Activated CD8-positive, alpha-beta memory T cell treated with anti-CD3 and anti-CD28 coated beads, Interleukin-2, amount 10 ng/mL, durations not matched to agents 7 days and 5 days (primary cell): Measurements from ENCODE around the gene MMP28. TPM values are rescaled to one million over a fixed set of nuclear protein-coding genes. Genes with fewer than 3 reads are reported as not detected.

Experiments
- ATAC-seq: fragments of 150-1000 bp; cut with Tn5 transposase; one replicate; pipeline ENCODE4 v1.10.0; 2021; ENCODE audit warnings: moderate library complexity
- CTCF ChIA-PET: fragments of 350-600 bp; sonication (Branson Sonifier 250); formaldehyde crosslinking; loops from one replicate; lab custom pipeline; 2021; ENCODE audit warnings: antibody characterized with exemption; lab: Charles Lee
- DNase-seq: peaks from one replicate; pipeline ENCODE4 v3.0.0-alpha.2; 2020
- H3K27ac Mint-ChIP-seq: one replicate; pipeline ENCODE4 v1.8.0; 2021; ENCODE audit warnings: mild to moderate bottlenecking, mixed read lengths
- H3K27me3 Mint-ChIP-seq: one replicate; pipeline ENCODE4 v1.8.0; 2021; ENCODE audit warnings: mixed read lengths
- H3K36me3 Mint-ChIP-seq: one replicate; pipeline ENCODE4 v1.8.0; 2021; ENCODE audit warnings: mild to moderate bottlenecking, mixed read lengths
- H3K4me1 Mint-ChIP-seq: one replicate; pipeline ENCODE4 v1.8.0; 2021; ENCODE audit warnings: mixed read lengths
- H3K4me3 Mint-ChIP-seq: one replicate; pipeline ENCODE4 v1.8.0; 2021; ENCODE audit warnings: mild to moderate bottlenecking, moderate library complexity, mixed read lengths
- H3K9me3 Mint-ChIP-seq: one replicate; pipeline ENCODE4 v1.8.0; 2022; ENCODE audit warnings: low read depth, mixed read lengths
- total RNA-seq, 2 experiments: library from RNA; stranded (reverse); gene quantifications; one replicate each; pipeline ENCODE4 v1.2.3, GENCODE V29; 2021

The MMP28 gene, protein sequence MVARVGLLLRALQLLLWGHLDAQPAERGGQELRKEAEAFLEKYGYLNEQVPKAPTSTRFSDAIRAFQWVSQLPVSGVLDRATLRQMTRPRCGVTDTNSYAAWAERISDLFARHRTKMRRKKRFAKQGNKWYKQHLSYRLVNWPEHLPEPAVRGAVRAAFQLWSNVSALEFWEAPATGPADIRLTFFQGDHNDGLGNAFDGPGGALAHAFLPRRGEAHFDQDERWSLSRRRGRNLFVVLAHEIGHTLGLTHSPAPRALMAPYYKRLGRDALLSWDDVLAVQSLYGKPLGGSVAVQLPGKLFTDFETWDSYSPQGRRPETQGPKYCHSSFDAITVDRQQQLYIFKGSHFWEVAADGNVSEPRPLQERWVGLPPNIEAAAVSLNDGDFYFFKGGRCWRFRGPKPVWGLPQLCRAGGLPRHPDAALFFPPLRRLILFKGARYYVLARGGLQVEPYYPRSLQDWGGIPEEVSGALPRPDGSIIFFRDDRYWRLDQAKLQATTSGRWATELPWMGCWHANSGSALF
- not detected for total RNA-seq

DNA sequence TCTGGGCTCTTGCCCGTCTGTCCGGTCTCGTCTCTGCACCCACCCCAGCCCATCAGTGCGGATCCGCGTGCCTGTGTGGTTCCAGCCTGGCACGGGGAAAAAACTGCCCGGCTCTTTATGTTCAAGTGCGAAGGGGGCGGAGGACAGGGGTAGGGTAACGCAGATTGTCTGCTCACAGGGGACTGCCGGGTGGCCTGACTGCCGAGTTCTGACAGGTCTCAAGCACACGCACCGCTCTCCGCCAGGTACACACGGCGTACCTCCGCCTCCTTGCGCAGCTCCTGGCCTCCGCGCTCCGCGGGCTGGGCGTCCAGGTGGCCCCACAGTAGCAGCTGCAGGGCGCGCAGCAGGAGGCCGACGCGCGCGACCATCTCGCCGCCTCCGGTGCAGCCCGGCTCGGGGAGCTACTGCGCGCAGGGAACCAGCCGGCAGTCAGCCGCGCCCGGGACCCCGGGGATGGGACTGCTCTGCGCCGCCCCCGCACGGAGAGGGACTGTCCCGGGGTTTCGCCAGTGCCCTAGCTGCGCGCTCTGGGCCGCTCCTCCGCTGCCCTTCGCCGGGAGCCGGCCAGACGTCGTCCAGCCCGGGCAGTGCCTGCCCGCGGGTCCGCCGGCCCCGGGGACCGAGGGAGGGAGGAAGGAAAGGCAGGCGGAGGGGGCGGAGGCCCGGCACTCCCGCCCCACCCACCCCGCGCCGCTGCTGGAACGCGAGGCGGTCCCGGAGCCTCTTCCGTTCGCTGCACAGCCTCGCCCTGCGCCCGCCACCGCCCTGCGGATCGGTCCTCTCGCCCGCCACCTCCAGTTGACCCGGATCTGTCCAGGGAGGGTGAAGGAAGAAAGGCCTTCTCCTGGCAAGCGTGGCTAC, at the start of gene MMP28:
MMP28 (minus strand) TSS at position 635 of the 864 bp plus-strand sequence; CDS start at position 371, 264 bp downstream.
- Mint-ChIP-seq H3K27ac (no peak within 1 kb of the TSS), H3K4me1 (peaks cover 15% of the 10 kb centered on the region), H3K4me3 (peak within 1 kb of the TSS; percentile 62), H3K9me3 (no peaks in the 10 kb centered on the region), H3K27me3 (peaks cover 73% of the 10 kb centered on the region), H3K36me3 (no peaks in the 10 kb centered on the region)
- peak; percentile 88 for ATAC-seq
- DNase-seq = peak; percentile 52
- CTCF ChIA-PET = interaction anchor here (1.6 to 11.7 kb wide), 8 partner anchors 9 to 182 kb away, joined by 4 to 106 read pairs (median 11); partner anchors contain the start of genes C17orf50 and TAF15

DNA sequence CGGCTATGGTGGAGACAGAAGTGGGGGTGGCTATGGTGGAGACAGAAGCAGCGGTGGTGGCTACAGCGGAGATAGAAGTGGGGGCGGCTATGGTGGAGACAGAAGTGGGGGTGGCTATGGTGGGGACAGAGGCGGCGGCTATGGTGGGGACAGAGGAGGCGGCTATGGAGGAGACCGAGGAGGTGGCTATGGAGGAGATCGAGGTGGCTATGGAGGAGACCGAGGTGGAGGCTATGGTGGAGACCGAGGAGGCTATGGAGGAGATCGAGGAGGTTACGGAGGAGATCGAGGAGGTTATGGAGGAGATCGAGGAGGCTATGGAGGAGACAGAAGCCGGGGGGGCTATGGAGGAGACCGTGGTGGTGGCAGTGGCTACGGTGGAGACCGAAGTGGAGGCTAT, 49.1 kb upstream of the MMP28 start:
- peaks cover 18% of the 10 kb centered on the region for H3K4me1 Mint-ChIP-seq
- no peak for DNase-seq
- H3K36me3 Mint-ChIP-seq = peaks cover 58% of the 10 kb centered on the region
- no peaks in the 10 kb centered on the region for H3K27me3 Mint-ChIP-seq
- CTCF ChIA-PET = no interaction called here
- no peak overlapping the region for H3K27ac Mint-ChIP-seq
- no peaks in the 10 kb centered on the region for H3K9me3 Mint-ChIP-seq
- ATAC-seq = no peak
- no peak overlapping the region for H3K4me3 Mint-ChIP-seq

DNA sequence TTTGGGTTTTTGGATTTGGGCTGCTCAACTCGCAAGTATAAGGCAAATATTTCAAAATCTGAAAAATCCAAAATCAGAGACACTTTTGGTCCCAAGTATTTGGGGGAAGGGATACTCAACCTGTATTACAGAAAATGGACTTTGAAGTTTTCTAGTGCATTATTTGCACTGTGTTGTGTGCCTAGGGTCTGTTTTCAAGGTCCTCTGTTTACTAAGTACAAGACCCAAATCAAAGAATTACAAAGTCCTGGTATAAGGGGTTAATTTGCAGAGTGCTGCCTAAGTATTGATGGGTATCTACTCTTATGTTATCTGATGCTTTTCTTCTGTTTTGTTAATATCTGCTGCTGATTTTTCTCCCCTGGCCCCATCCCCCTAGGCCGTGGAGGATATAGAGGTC, 48.3 kb upstream of the MMP28 start:
- H3K9me3 Mint-ChIP-seq = no peaks in the 10 kb centered on the region
- H3K4me1 Mint-ChIP-seq = peaks cover 14% of the 10 kb centered on the region
- H3K27me3 Mint-ChIP-seq = no peaks in the 10 kb centered on the region
- no peak overlapping the region for H3K27ac Mint-ChIP-seq
- H3K4me3 Mint-ChIP-seq = no peak overlapping the region
- CTCF ChIA-PET = no interaction called here
- DNase-seq = no peak
- ATAC-seq = no peak
- peaks cover 59% of the 10 kb centered on the region for H3K36me3 Mint-ChIP-seq

DNA sequence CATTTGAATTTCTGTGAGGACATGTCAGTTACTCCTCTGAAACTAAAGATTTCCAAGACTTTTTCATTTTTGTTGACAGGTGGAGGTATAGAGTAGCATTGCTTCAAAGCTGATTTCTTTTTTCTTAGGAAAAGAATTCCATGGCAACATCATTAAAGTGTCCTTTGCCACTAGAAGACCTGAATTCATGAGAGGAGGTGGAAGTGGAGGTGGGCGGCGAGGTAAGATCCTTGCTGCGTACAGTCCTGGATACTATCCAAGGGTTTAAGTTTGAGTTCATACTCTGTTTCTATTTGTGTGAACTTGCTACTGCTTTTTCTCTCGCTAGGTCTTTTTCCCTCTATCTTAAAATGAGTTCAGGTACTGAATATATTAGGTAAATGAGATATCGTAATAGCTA, 46.8 kb upstream of the MMP28 start:
- no peak overlapping the region for H3K27ac Mint-ChIP-seq
- peaks cover 60% of the 10 kb centered on the region for H3K36me3 Mint-ChIP-seq
- no peak overlapping the region for H3K4me3 Mint-ChIP-seq
- CTCF ChIA-PET = interaction anchor here (1.9 kb wide), 1 partner anchor 78 kb away, joined by 4 read pairs; no protein-coding TSS in a partner anchor
- no peak for DNase-seq
- H3K4me1 Mint-ChIP-seq = peaks cover 15% of the 10 kb centered on the region
- no peaks in the 10 kb centered on the region for H3K9me3 Mint-ChIP-seq
- no peaks in the 10 kb centered on the region for H3K27me3 Mint-ChIP-seq
- ATAC-seq = no peak

DNA sequence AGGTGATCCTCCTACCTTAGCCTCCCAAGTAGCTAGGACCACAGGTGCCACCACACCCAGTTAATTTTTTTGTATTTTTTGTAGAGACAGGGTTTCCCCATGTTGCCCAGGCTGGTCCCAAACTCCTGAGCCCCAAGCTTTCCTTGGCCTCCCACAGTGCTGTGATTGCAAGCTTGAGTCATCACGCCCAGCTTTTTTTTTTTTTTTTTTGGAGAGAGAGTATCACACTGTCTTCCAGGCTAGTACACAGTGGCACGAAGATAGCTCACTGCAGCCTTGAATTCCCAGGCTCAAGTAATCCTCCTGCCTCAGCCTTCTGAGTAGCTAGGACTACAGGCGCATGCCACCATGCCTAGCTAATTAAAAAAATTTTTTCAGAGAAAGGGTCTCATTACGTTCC, 46.1 kb upstream of the MMP28 start:
- DNase-seq (no peak), ATAC-seq (no peak)
- Mint-ChIP-seq H3K27me3 (no peaks in the 10 kb centered on the region), H3K9me3 (no peaks in the 10 kb centered on the region), H3K27ac (no peak overlapping the region), H3K4me3 (no peak overlapping the region), H3K36me3 (peaks cover 62% of the 10 kb centered on the region), H3K4me1 (peaks cover 16% of the 10 kb centered on the region)
- CTCF ChIA-PET = interaction anchor here (0.6 to 1.9 kb wide), 2 partner anchors 77 to 78 kb away, joined by 3 to 4 read pairs; no protein-coding TSS in a partner anchor

DNA sequence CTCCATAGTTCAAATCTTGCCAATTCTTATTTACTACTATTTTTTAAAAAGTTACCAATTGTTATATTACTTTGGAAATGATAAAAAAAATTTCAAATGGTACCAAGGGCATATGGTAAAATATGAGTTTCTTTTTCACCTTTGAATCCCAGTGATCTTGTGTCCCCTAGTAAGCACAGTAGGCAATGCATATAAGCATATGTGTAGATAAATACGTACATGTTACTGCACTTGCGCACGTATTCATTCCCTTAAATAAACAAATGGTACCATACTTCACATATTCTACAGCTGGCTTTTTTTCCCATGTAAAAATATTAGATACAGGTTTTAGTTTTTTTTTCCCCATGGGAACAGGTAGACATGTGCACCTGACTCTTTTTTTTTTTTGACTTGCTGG, 45.7 kb upstream of the MMP28 start:
- ATAC-seq = no peak
- CTCF ChIA-PET = interaction anchor here (0.6 to 1.9 kb wide), 2 partner anchors 77 to 78 kb away, joined by 3 to 4 read pairs; no protein-coding TSS in a partner anchor
- H3K27me3 Mint-ChIP-seq = no peaks in the 10 kb centered on the region
- peaks cover 17% of the 10 kb centered on the region for H3K4me1 Mint-ChIP-seq
- no peak overlapping the region for H3K27ac Mint-ChIP-seq
- no peak overlapping the region for H3K4me3 Mint-ChIP-seq
- DNase-seq = no peak
- H3K9me3 Mint-ChIP-seq = no peaks in the 10 kb centered on the region
- H3K36me3 Mint-ChIP-seq = peaks cover 64% of the 10 kb centered on the region

DNA sequence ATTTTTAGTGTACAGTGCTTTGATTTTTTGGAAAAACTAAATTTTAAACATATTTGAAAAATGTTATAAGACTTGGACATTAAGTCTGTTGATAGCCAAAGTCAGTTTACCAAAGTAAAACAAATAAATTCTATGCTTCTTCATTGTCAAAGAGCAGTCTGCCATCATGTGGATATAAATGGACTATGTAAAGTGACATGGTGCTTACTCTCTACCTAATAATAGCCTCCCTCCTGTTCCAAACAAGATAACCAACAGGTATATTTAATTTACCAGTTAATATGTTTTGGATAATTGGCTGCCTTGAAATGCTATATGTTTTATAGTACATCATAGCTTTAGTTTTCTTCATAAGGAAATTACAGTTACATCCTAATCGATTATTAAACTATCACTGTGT, 29.8 kb upstream of the MMP28 start:
- ATAC-seq = no peak
- CTCF ChIA-PET = interaction anchor here (2.2 kb wide), 1 partner anchor 16 kb away, joined by 4 read pairs; the partner anchor contains the start of gene TAF15

DNA sequence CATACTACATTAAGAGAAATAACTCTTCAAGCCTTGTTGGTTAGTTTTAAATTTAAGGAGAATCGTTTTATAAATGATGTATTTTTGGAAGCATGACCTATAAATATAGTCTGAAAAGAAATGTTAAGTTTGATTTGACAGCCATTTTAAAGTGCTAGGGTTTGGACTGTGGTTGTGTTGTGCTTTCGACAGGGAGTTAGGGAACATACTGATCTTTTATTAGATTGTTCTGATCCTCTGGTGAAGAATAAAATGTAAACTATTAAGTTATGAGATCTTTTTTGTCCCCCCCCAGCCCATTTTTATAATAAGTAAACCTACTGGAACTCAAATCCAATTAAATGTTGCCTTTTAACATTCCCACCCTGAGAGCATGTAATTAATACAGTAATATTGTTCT, 25.9 kb upstream of the MMP28 start:
- ATAC-seq (no peak), DNase-seq (no peak)
- peaks cover 61% of the 10 kb centered on the region for H3K36me3 Mint-ChIP-seq
- H3K4me3 Mint-ChIP-seq = no peak overlapping the region
- no peak overlapping the region for H3K27ac Mint-ChIP-seq
- peaks cover 21% of the 10 kb centered on the region for H3K4me1 Mint-ChIP-seq
- CTCF ChIA-PET = no interaction called here
- H3K27me3 Mint-ChIP-seq = no peaks in the 10 kb centered on the region
- no peaks in the 10 kb centered on the region for H3K9me3 Mint-ChIP-seq

More for the DNA sequence above, 29.8 kb upstream of the MMP28 start:
- no peaks in the 10 kb centered on the region for H3K9me3 Mint-ChIP-seq
- H3K4me1 Mint-ChIP-seq = peaks cover 5% of the 10 kb centered on the region
- H3K36me3 Mint-ChIP-seq = peaks cover 56% of the 10 kb centered on the region
- no peak overlapping the region for H3K4me3 Mint-ChIP-seq
- DNase-seq = no peak
- H3K27me3 Mint-ChIP-seq = no peaks in the 10 kb centered on the region
- H3K27ac Mint-ChIP-seq = no peak overlapping the region

DNA sequence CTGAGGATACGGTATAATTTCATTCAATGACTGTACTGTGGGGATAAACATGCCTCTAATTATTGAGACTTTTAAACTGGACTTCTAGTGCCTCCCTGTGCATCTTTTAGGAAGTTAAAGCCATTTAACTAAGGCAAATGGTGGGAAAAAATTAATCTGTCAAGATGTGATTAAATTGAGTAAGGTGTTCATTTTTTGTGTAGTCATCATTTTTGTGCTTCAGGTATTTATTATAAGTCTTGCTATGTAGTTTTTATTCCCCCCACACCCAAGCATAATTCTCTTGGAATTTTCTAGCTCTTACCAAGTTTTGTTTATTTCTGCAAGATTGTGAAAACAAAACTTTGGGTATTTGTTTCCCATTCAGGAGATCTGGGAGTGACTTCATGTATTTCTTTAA, 24.0 kb upstream of the MMP28 start:
- Mint-ChIP-seq H3K27me3 (no peaks in the 10 kb centered on the region), H3K4me3 (no peak overlapping the region), H3K9me3 (no peaks in the 10 kb centered on the region), H3K4me1 (peaks cover 35% of the 10 kb centered on the region), H3K36me3 (peaks cover 60% of the 10 kb centered on the region), H3K27ac (peak overlapping the region; percentile 31)
- no peak for ATAC-seq
- CTCF ChIA-PET = interaction anchor here (0.9 to 4.6 kb wide), 8 partner anchors 9 to 55 kb away, joined by 3 to 27 read pairs (median 5); partner anchors contain the start of gene TAF15
- DNase-seq = no peak

DNA sequence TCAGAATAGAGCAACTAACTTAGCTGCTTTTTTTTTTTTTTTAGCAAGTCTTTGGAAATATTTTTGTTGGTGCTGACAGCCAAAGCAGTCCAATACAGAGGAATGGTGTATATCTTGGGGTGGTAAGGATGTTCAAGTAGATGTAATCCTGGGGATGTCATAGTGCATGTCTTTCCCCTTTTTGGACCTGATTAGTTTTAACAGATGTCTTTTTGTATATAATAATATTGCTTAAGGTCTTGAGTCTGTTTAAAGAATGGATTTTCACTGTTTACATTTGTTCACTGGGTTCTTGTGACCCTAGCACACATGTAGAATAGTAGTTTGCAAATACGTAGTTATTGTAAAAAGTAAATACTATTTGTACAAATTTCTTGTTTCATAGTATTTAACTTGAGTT, 21.8 kb upstream of the MMP28 start:
- DNase-seq (no peak), ATAC-seq (no peak)
- CTCF ChIA-PET = interaction anchor here (1.0 to 4.6 kb wide), 8 partner anchors 8 to 332 kb away, joined by 3 to 27 read pairs (median 5); partner anchors contain the start of gene TAF15
- Mint-ChIP-seq H3K4me1 (peaks cover 47% of the 10 kb centered on the region), H3K27me3 (no peaks in the 10 kb centered on the region), H3K9me3 (no peaks in the 10 kb centered on the region), H3K4me3 (no peak overlapping the region), H3K27ac (no peak overlapping the region), H3K36me3 (peaks cover 52% of the 10 kb centered on the region)

DNA sequence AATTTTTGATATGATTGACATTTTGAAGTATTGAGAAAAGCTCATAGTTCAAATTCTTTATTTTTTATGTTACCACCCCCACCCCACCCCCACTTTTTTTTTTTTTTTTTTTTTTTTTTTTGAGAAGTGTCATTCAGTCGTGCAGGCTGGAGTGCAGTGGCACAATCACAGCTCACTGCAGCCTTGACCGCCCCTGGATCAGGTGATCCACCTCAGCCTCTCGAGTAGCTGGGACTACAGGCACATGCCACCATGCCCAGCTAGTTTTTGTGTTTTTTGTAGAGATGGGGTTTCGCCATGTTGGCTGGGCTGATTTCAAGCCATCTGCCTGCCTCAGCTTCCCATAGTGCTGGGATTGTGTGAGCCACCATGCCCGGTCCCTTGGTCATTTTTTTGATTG, 21.3 kb upstream of the MMP28 start:
- DNase-seq = no peak
- Mint-ChIP-seq H3K4me3 (no peak overlapping the region), H3K27me3 (no peaks in the 10 kb centered on the region), H3K4me1 (peaks cover 52% of the 10 kb centered on the region), H3K9me3 (no peaks in the 10 kb centered on the region), H3K27ac (no peak overlapping the region), H3K36me3 (peaks cover 55% of the 10 kb centered on the region)
- ATAC-seq = no peak
- CTCF ChIA-PET = interaction anchor here (0.8 to 4.6 kb wide), 7 partner anchors 10 to 93 kb away, joined by 3 to 27 read pairs (median 4); no protein-coding TSS in a partner anchor

DNA sequence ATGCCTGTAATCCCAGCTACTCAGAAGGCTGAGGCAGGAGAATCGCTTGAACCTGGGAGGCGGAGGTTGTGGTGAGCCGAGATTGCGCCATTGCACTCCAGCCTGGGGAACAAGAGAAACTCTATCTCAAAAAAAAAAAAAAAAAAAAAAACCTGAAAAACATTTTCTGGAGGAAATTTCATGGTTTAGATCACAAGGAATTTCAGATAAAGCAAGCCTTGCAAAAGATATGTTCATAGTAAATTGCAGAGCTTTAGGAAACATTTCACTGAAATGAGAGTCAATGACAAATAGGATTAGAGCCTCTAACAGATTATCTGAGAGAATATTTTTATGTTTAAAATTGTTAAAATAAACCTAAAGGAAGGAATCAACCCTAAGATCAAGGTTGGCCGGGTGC, 17.0 kb upstream of the MMP28 start:
- Mint-ChIP-seq H3K9me3 (no peaks in the 10 kb centered on the region), H3K4me3 (no peak overlapping the region), H3K27ac (no peak overlapping the region), H3K27me3 (no peaks in the 10 kb centered on the region), H3K36me3 (peaks cover 39% of the 10 kb centered on the region), H3K4me1 (peaks cover 64% of the 10 kb centered on the region)
- DNase-seq = no peak
- ATAC-seq = no peak
- CTCF ChIA-PET = interaction anchor here (0.7 to 11.7 kb wide), 5 partner anchors 40 to 198 kb away, joined by 3 to 368 read pairs (median 4); partner anchors contain the start of gene C17orf50

DNA sequence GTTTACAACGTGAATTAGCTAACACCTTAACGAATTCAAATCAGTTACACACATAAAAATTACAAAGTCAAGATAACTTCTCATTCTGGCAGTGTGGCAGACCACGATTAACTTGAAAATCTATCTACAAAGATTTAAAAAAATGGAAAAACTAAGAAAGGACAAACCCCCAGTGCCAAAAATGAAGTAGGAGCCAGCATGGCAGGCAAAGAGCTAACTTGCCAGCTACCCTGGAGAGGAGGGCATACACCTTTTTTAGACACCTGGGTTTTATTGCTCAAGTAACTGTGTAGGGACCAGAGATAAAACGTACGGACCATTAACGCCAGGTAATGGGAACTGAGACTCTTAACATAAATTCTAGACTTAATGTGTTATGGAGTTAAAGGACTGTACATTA, 16.3 kb upstream of the MMP28 start:
- CTCF ChIA-PET = interaction anchor here (0.7 to 11.7 kb wide), 2 partner anchors 47 to 65 kb away, joined by 3 to 368 read pairs; partner anchors contain the start of gene C17orf50
- Mint-ChIP-seq H3K4me1 (peaks cover 69% of the 10 kb centered on the region), H3K4me3 (peak overlapping the region; percentile 12), H3K27me3 (no peaks in the 10 kb centered on the region), H3K36me3 (peaks cover 37% of the 10 kb centered on the region), H3K9me3 (no peaks in the 10 kb centered on the region), H3K27ac (peak overlapping the region; percentile 8)
- ATAC-seq = no peak
- DNase-seq = no peak
